ENCODE results near the gene CDH15. TPM values are rescaled to one million over a fixed set of nuclear protein-coding genes. Genes with fewer than 3 reads are reported as not detected.

Gene CDH15
- total RNA-seq, 1 donor from 2014 or later = not detected

GRCh38 chr16:89200850-89201411 is 29.4 kb downstream of the CDH15 start:
- no peak for DNase-seq (ENCODE audit: low spot score)
- H3K4me1 Mint-ChIP-seq (ENCODE audit: low read depth) = no peaks in the 10 kb centered on the region
- H3K27ac Mint-ChIP-seq = no peak overlapping the region
- no peaks in the 10 kb centered on the region for H3K9me3 Mint-ChIP-seq
- H3K36me3 Mint-ChIP-seq (ENCODE audit: low read depth) = no peaks in the 10 kb centered on the region
- H3K27me3 Mint-ChIP-seq (ENCODE audit: insufficient read depth) = peaks cover 36% of the 10 kb centered on the region
- peak overlapping the region; percentile 45 for H3K4me3 Mint-ChIP-seq
- intact Hi-C loops (cut with micrococcal nuclease) = loop anchor here (1.0 to 2.0 kb wide), 4 partner anchors 8 to 46 kb away; partner anchors contain the start of genes CDH15 and ZNF778

- Mint-ChIP-seq H3K27me3 (ENCODE audit: insufficient read depth) (peaks cover 40% of the 10 kb centered on the region), H3K4me1 (ENCODE audit: low read depth) (no peaks in the 10 kb centered on the region), H3K4me3 (peak overlapping the region; percentile 59), H3K27ac (no peak overlapping the region), H3K36me3 (ENCODE audit: low read depth) (no peaks in the 10 kb centered on the region), H3K9me3 (no peaks in the 10 kb centered on the region)
- peak; percentile 74 for DNase-seq (ENCODE audit: low spot score)
- intact Hi-C loops (cut with micrococcal nuclease) = loop anchor here (1.0 to 2.0 kb wide), 4 partner anchors 8 to 45 kb away; partner anchors contain the start of genes CDH15 and ZNF778
Measured at GRCh38 chr16:89201439-89202377, 30.2 kb downstream of the CDH15 start.

- H3K9me3 Mint-ChIP-seq = no peaks in the 10 kb centered on the region
- DNase-seq (ENCODE audit: low spot score) = no peak
- no peaks in the 10 kb centered on the region for H3K4me1 Mint-ChIP-seq (ENCODE audit: low read depth)
- peak overlapping the region; percentile 59 for H3K4me3 Mint-ChIP-seq
- intact Hi-C loops (cut with micrococcal nuclease) = no loop called here
- no peak overlapping the region for H3K27ac Mint-ChIP-seq
- peaks cover 41% of the 10 kb centered on the region for H3K27me3 Mint-ChIP-seq (ENCODE audit: insufficient read depth)
- H3K36me3 Mint-ChIP-seq (ENCODE audit: low read depth) = no peaks in the 10 kb centered on the region
Measured at GRCh38 chr16:89202422-89203215, 31.1 kb downstream of the CDH15 start.

GRCh38 chr16:89207993-89208392 is 36.4 kb downstream of the CDH15 start:
- H3K27me3 Mint-ChIP-seq (ENCODE audit: insufficient read depth) = peaks cover 28% of the 10 kb centered on the region

GRCh38 chr16:89209522-89210044 is 38.0 kb downstream of the CDH15 start:
- Mint-ChIP-seq H3K27me3 (ENCODE audit: insufficient read depth) (peaks cover 13% of the 10 kb centered on the region), H3K4me3 (no peak overlapping the region), H3K27ac (no peak overlapping the region), H3K9me3 (no peaks in the 10 kb centered on the region), H3K4me1 (ENCODE audit: low read depth) (no peaks in the 10 kb centered on the region), H3K36me3 (ENCODE audit: low read depth) (no peaks in the 10 kb centered on the region)
- intact Hi-C loops (cut with micrococcal nuclease) = loop anchor here (10.0 kb wide), 2 partner anchors 185 to 605 kb away; partner anchors contain the start of gene FANCA
- no peak for DNase-seq (ENCODE audit: low spot score)

More at GRCh38 chr16:89207993-89208392, 36.4 kb downstream of the CDH15 start:
- no peak overlapping the region for H3K27ac Mint-ChIP-seq
- H3K4me3 Mint-ChIP-seq = no peak overlapping the region
- no peaks in the 10 kb centered on the region for H3K4me1 Mint-ChIP-seq (ENCODE audit: low read depth)
- DNase-seq (ENCODE audit: low spot score) = no peak
- H3K9me3 Mint-ChIP-seq = no peaks in the 10 kb centered on the region
- H3K36me3 Mint-ChIP-seq (ENCODE audit: low read depth) = no peaks in the 10 kb centered on the region
- intact Hi-C loops (cut with micrococcal nuclease) = no loop called here

GRCh38 chr16:89210165-89210903 is 38.8 kb downstream of the CDH15 start:
- Mint-ChIP-seq H3K4me3 (no peak overlapping the region), H3K27me3 (ENCODE audit: insufficient read depth) (peaks cover 7% of the 10 kb centered on the region), H3K27ac (no peak overlapping the region), H3K36me3 (ENCODE audit: low read depth) (no peaks in the 10 kb centered on the region), H3K4me1 (ENCODE audit: low read depth) (no peaks in the 10 kb centered on the region), H3K9me3 (no peaks in the 10 kb centered on the region)
- intact Hi-C loops (cut with micrococcal nuclease) = loop anchor here (10.0 kb wide), 2 partner anchors 186 to 604 kb away; partner anchors contain the start of gene FANCA
- DNase-seq (ENCODE audit: low spot score) = no peak

- intact Hi-C loops (cut with micrococcal nuclease) = loop anchor here (10.0 kb wide), 2 partner anchors 186 to 604 kb away; partner anchors contain the start of gene FANCA
- DNase-seq (ENCODE audit: low spot score) = no peak
- H3K9me3 Mint-ChIP-seq = no peaks in the 10 kb centered on the region
- H3K4me3 Mint-ChIP-seq = no peak overlapping the region
- no peak overlapping the region for H3K27ac Mint-ChIP-seq
- H3K27me3 Mint-ChIP-seq (ENCODE audit: insufficient read depth) = peaks cover 7% of the 10 kb centered on the region
- no peaks in the 10 kb centered on the region for H3K4me1 Mint-ChIP-seq (ENCODE audit: low read depth)
- H3K36me3 Mint-ChIP-seq (ENCODE audit: low read depth) = no peaks in the 10 kb centered on the region
Measured at GRCh38 chr16:89210904-89211515, 39.5 kb downstream of the CDH15 start.

GRCh38 chr16:89216315-89217137 is 45.0 kb downstream of the CDH15 start:
- peaks cover 3% of the 10 kb centered on the region for H3K36me3 Mint-ChIP-seq (ENCODE audit: low read depth)
- H3K27ac Mint-ChIP-seq = peak overlapping the region; percentile 16
- no peaks in the 10 kb centered on the region for H3K9me3 Mint-ChIP-seq
- peak overlapping the region; percentile 63 for H3K4me3 Mint-ChIP-seq
- no peaks in the 10 kb centered on the region for H3K27me3 Mint-ChIP-seq (ENCODE audit: insufficient read depth)
- intact Hi-C loops (cut with micrococcal nuclease) = loop anchor here (1.0 to 10.0 kb wide), 16 partner anchors 16 to 646 kb away; partner anchors contain the start of genes CDH15, CDT1, FANCA and SLC22A31
- H3K4me1 Mint-ChIP-seq (ENCODE audit: low read depth) = peaks cover 12% of the 10 kb centered on the region
- peak; percentile 71 for DNase-seq (ENCODE audit: low spot score)

- H3K4me1 Mint-ChIP-seq (ENCODE audit: low read depth) = peaks cover 12% of the 10 kb centered on the region
- no peaks in the 10 kb centered on the region for H3K9me3 Mint-ChIP-seq
Measured at GRCh38 chr16:89217138-89217387, 45.5 kb downstream of the CDH15 start.

GRCh38 chr16:89217388-89218191 is 46.0 kb downstream of the CDH15 start, which contains the start of gene ZNF778:
Gene ZNF778 (plus strand): TSS chr16:89217703. CDS start chr16:89221128, 3,425 bp downstream.
- peaks cover 12% of the 10 kb centered on the region for H3K4me1 Mint-ChIP-seq (ENCODE audit: low read depth)
- no peaks in the 10 kb centered on the region for H3K9me3 Mint-ChIP-seq

More at GRCh38 chr16:89217138-89217387, 45.5 kb downstream of the CDH15 start:
- no peak for DNase-seq (ENCODE audit: low spot score)
- Mint-ChIP-seq H3K27me3 (ENCODE audit: insufficient read depth) (no peaks in the 10 kb centered on the region), H3K4me3 (peak overlapping the region; percentile 63), H3K36me3 (ENCODE audit: low read depth) (peaks cover 5% of the 10 kb centered on the region), H3K27ac (peak overlapping the region; percentile 16)
- intact Hi-C loops (cut with micrococcal nuclease) = loop anchor here (1.0 to 10.0 kb wide), 11 partner anchors 16 to 646 kb away; partner anchors contain the start of genes CDT1, FANCA, SLC22A31 and ZC3H18

More at GRCh38 chr16:89217388-89218191, 46.0 kb downstream of the CDH15 start, which contains the start of gene ZNF778:
- DNase-seq (ENCODE audit: low spot score) = peak; percentile 84
- intact Hi-C loops (cut with micrococcal nuclease) = loop anchor here (1.0 to 10.0 kb wide), 11 partner anchors 17 to 647 kb away; partner anchors contain the start of genes CDT1, FANCA, SLC22A31 and ZC3H18
- peak within 1 kb of the TSS; percentile 37 for H3K27ac Mint-ChIP-seq
- H3K27me3 Mint-ChIP-seq (ENCODE audit: insufficient read depth) = no peaks in the 10 kb centered on the region
- H3K36me3 Mint-ChIP-seq (ENCODE audit: low read depth) = peaks cover 7% of the 10 kb centered on the region
- H3K4me3 Mint-ChIP-seq = peak within 1 kb of the TSS; percentile 63

Data from activated T-helper 1 cell treated with anti-CD3 and anti-CD28 coated beads, Interleukin-12 subunit alpha, Interleukin-12 subunit beta, Interleukin-2, Interleukin-4 antibody, amounts not matched to agents 30 ng/mL and 10 ng/mL and 1 ng/mL, durations not matched to agents 14 hours and 24 hours and 36 hours (primary cell).